ENCODE data around the gene SIGLEC10. TPM values are rescaled to one million over a fixed set of nuclear protein-coding genes. Genes with fewer than 3 reads are reported as not detected.

The SIGLEC10 gene
- total and polyA plus RNA-seq, 4 donors: 3.4 to 248 (median 29.9) TPM

GRCh38 chr19:51440846-51441409 lies 23.5 kb upstream of the SIGLEC10 start:
- H3K36me3 ChIP-seq (ENCODE audit: control insufficient read depth in 4 of 4, insufficient read depth in 4 of 4, low read length in 4 of 4): no peaks in the 10 kb centered on the region
- H3K9ac ChIP-seq (ENCODE audit: insufficient read depth in 1 of 2, low read length in 2 of 2): no peak overlapping the region
- TF ChIP-seq CTCF (IDR thresholded peaks at IDR 0.05; ENCODE audit: control extremely low read depth, extremely low read depth): no peak
- H3K27ac ChIP-seq (ENCODE audit: low read depth in 1 of 2, low read length in 1 of 2): no peak overlapping the region
- no peak for ATAC-seq (ENCODE audit: insufficient read depth, low FRiP score)
- no peaks in the 10 kb centered on the region for H3K27me3 ChIP-seq (ENCODE audit: control insufficient read depth in 3 of 3, insufficient read depth in 3 of 3, low read length in 2 of 3)
- no peaks in the 10 kb centered on the region for H3K9me3 ChIP-seq (ENCODE audit: control insufficient read depth in 4 of 4, insufficient read depth in 3 of 4, low read length in 3 of 4)
- no peak for DNase-seq
- no peak overlapping the region for H3K4me3 ChIP-seq
- 20 to 30% methylated on average over 11 of the region's 11 CpGs for WGBS, 2 donors
- H3K4me1 ChIP-seq (ENCODE audit: control insufficient read depth in 5 of 5, insufficient read depth in 5 of 5, low read length in 5 of 5): peaks cover 0 to 3% (median 0%) of the 10 kb centered on the region in 5 donors

GRCh38 chr19:51440052-51440451 lies 22.6 kb upstream of the SIGLEC10 start:
- TF ChIP-seq CTCF (IDR thresholded peaks at IDR 0.05; ENCODE audit: control extremely low read depth, extremely low read depth): no peak
- H3K27ac ChIP-seq (ENCODE audit: low read depth in 1 of 2, low read length in 1 of 2): no peak overlapping the region
- ATAC-seq (ENCODE audit: insufficient read depth, low FRiP score): no peak
- peaks cover 0 to 2% (median 0%) of the 10 kb centered on the region in 3 donors for H3K27me3 ChIP-seq (ENCODE audit: control insufficient read depth in 3 of 3, insufficient read depth in 3 of 3, low read length in 2 of 3)
- H3K36me3 ChIP-seq (ENCODE audit: control insufficient read depth in 4 of 4, insufficient read depth in 4 of 4, low read length in 4 of 4): no peaks in the 10 kb centered on the region
- H3K4me3 ChIP-seq: no peak overlapping the region
- WGBS, 2 donors: 70 to 92% methylated on average over 2 of the region's 2 CpGs
- H3K9me3 ChIP-seq (ENCODE audit: control insufficient read depth in 4 of 4, insufficient read depth in 3 of 4, low read length in 3 of 4): no peaks in the 10 kb centered on the region
- no peak overlapping the region for H3K9ac ChIP-seq (ENCODE audit: insufficient read depth in 1 of 2, low read length in 2 of 2)
- no peak for DNase-seq
- peaks cover 0 to 3% (median 0%) of the 10 kb centered on the region in 5 donors for H3K4me1 ChIP-seq (ENCODE audit: control insufficient read depth in 5 of 5, insufficient read depth in 5 of 5, low read length in 5 of 5)

GRCh38 chr19:51439021-51439465 lies 21.6 kb upstream of the SIGLEC10 start:
- Histone ChIP-seq H3K4me3 (no peak overlapping the region), H3K27me3 (ENCODE audit: control insufficient read depth in 3 of 3, insufficient read depth in 3 of 3, low read length in 2 of 3) (peaks cover 0 to 2% (median 0%) of the 10 kb centered on the region in 3 donors), H3K9ac (ENCODE audit: insufficient read depth in 1 of 2, low read length in 2 of 2) (no peak overlapping the region), H3K4me1 (ENCODE audit: control insufficient read depth in 5 of 5, insufficient read depth in 5 of 5, low read length in 5 of 5) (peaks cover 0 to 3% (median 0%) of the 10 kb centered on the region in 5 donors), H3K27ac (ENCODE audit: low read depth in 1 of 2, low read length in 1 of 2) (no peak overlapping the region), H3K9me3 (ENCODE audit: control insufficient read depth in 4 of 4, insufficient read depth in 3 of 4, low read length in 3 of 4) (no peaks in the 10 kb centered on the region), H3K36me3 (ENCODE audit: control insufficient read depth in 4 of 4, insufficient read depth in 4 of 4, low read length in 4 of 4) (no peaks in the 10 kb centered on the region)
- DNase-seq (no peak), ATAC-seq (ENCODE audit: insufficient read depth, low FRiP score) (no peak)
- 55 to 64% methylated on average over 5 of the region's 5 CpGs for WGBS, 2 donors
- TF ChIP-seq CTCF (IDR thresholded peaks at IDR 0.05; ENCODE audit: control extremely low read depth, extremely low read depth): peak; percentile 7

- ATAC-seq (ENCODE audit: insufficient read depth, low FRiP score): no peak
- no peak overlapping the region for H3K9ac ChIP-seq (ENCODE audit: insufficient read depth in 1 of 2, low read length in 2 of 2)
- H3K4me1 ChIP-seq (ENCODE audit: control insufficient read depth in 5 of 5, insufficient read depth in 5 of 5, low read length in 5 of 5): no peaks in the 10 kb centered on the region
- peaks cover 0 to 2% (median 0%) of the 10 kb centered on the region in 3 donors for H3K27me3 ChIP-seq (ENCODE audit: control insufficient read depth in 3 of 3, insufficient read depth in 3 of 3, low read length in 2 of 3)
- no peak for DNase-seq
- H3K27ac ChIP-seq (ENCODE audit: low read depth in 1 of 2, low read length in 1 of 2): no peak overlapping the region
- H3K4me3 ChIP-seq: no peak overlapping the region
- no peaks in the 10 kb centered on the region for H3K9me3 ChIP-seq (ENCODE audit: control insufficient read depth in 4 of 4, insufficient read depth in 3 of 4, low read length in 3 of 4)
- H3K36me3 ChIP-seq (ENCODE audit: control insufficient read depth in 4 of 4, insufficient read depth in 4 of 4, low read length in 4 of 4): no peaks in the 10 kb centered on the region
- TF ChIP-seq CTCF (IDR thresholded peaks at IDR 0.05; ENCODE audit: control extremely low read depth, extremely low read depth): no peak
- WGBS, 2 donors: 62 to 79% methylated on average over 1 of the region's 1 CpG
Measured at GRCh38 chr19:51434456-51434855, 17.0 kb upstream of the SIGLEC10 start.

Measured in lung (tissue), 12 donors.